Body of pancreas (tissue), 4 donors: ENCODE measurements around the gene FHAD1. TPM values are rescaled to one million over a fixed set of nuclear protein-coding genes. Genes with fewer than 3 reads are reported as not detected.

Experiments used
- ATAC-seq: fragments of 150-250 bp; one replicate; pipeline ENCODE4 v1.9.1; 2016
- DNase-seq, 4 donors: peaks; one replicate each; pipeline ENCODE4 v3.0.0-alpha.2; 2019
- H3K27ac ChIP-seq, 4 donors: fragments of 200-600 bp; sonication (generic); 1 replicate in 3 of 4; 2 replicates in 1 of 4; pipeline versions ENCODE4 v1.5.1 to v1.6.1; 2016 to 2019; ENCODE audit warnings: mild to moderate bottlenecking in 1 of 4, mixed read lengths in 1 of 4, moderate library complexity in 1 of 4
- H3K27me3 ChIP-seq, 2 donors: fragments of 200-600 bp; sonication (generic); one replicate each; pipeline ENCODE4 v1.6.0; 2016; ENCODE audit warnings: mild to moderate bottlenecking in 1 of 2
- H3K36me3 ChIP-seq, 2 donors: fragments of 200-600 bp; sonication (generic); replicated peaks in 1 of 2; 2 replicates each; pipeline ENCODE4 v1.5.1; 2016; ENCODE audit warnings: low read depth in 2 of 2; ENCODE audit not compliant: insufficient read depth in 1 of 2
- H3K4me1 ChIP-seq: fragments of 200-600 bp; sonication (generic); one replicate; pipeline ENCODE4 v1.6.0; 2016
- H3K4me3 ChIP-seq, 2 donors: fragments of 200-600 bp; sonication (generic); 1 replicate in 1 of 2; 2 replicates in 1 of 2; pipeline ENCODE4 v1.5.1; 2016 to 2019
- H3K9me3 ChIP-seq, 3 donors: fragments of 200-600 bp; sonication (generic); 1 replicate in 2 of 3; 2 replicates in 1 of 3; pipeline ENCODE4 v1.5.1; 2016
- CTCF ChIP-seq, 7 experiments: fragments of 450-650 bp in 4 of 7; fragments of 200-600 bp in 3 of 7; sonication (generic) in 3 of 7; IDR thresholded peaks; one replicate each; pipeline ENCODE4 v1.5.1; 2016 to 2019; ENCODE audit warnings: antibody characterized with exemption in 7 of 7
- POLR2A ChIP-seq, 3 donors: fragments of 450-650 bp; IDR thresholded peaks; one replicate each; pipeline ENCODE4 v1.6.1; 2016; ENCODE audit warnings: antibody characterized with exemption in 3 of 3, mild to moderate bottlenecking in 2 of 3
- WGBS, 2 donors: methylation state at CpG; one replicate each; pipeline ENCODE4 v1.1.5; 2017; 5-methylcytosine and 5-hydroxymethylcytosine counted together
- intact Hi-C: fragments of 100-400 bp; cut with DNase I; formaldehyde crosslinking; loops from one replicate; pipeline ENCODE4 v1.15.1; 2023
- total RNA-seq, 2 donors: library from RNA; depleted of rRNA; stranded (reverse); fragments of >200 nt; gene quantifications; one replicate each; pipeline ENCODE4 v1.1.0, GENCODE V29; 2016

FHAD1 gene
- total RNA-seq, 2 donors from 2014 or later = 2.9 to 4.9 TPM

DNA sequence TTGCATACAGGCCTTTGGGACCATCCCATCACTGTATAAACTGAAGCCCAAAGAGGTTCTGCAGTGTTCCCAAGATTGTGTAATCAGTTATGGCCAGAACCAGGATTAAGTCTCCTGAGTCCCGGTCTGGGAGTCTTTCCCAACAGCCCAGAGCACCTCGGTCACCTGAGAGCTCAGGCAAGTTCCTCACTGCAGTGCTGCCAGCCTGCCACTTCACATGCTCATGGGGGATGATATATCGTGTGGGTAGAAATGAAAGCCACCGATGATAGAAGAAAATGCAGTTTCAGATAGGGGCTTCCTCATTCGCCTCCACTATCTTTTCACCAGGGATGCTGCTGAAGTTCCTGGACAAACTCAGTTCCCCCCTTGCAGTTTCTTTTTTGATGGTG, 30.4 kb downstream of the FHAD1 start:
- H3K36me3 ChIP-seq = no peaks in the 10 kb centered on the region
- no peak for ATAC-seq
- peaks cover 15% of the 10 kb centered on the region for H3K4me1 ChIP-seq
- intact Hi-C loops = no loop called here
- TF ChIP-seq CTCF (IDR thresholded peaks at IDR 0.05) = no peak
- H3K27me3 ChIP-seq = no peaks in the 10 kb centered on the region
- no peaks in the 10 kb centered on the region for H3K9me3 ChIP-seq
- H3K4me3 ChIP-seq = no peak overlapping the region
- no peak overlapping the region for H3K27ac ChIP-seq
- no peak for DNase-seq
- WGBS, 2 donors = 64 to 84% methylated on average over 5 of the region's 5 CpGs

DNA sequence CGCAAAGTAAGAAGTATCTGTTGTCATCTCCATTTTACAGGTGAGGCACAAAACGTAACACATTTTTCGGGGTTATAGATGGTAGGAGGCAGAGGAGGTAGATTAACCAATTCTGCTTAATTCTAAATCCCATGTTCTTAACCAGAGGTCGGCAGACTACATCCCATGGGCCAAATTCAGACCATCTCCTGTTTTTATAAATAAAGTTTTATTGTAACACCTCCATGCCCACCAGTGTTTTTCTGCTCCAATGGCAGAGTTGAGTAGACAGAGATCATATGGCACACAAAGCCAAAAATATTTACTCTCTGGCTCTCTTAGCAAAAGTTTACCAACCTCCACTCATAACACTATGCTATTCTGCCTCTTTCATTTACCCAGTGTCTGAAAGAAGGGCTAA, 30.9 kb downstream of the FHAD1 start:
- H3K27me3 ChIP-seq = no peaks in the 10 kb centered on the region
- intact Hi-C loops = no loop called here
- no peak for DNase-seq
- H3K9me3 ChIP-seq = no peaks in the 10 kb centered on the region
- 95 to 96% methylated on average over 4 of the region's 4 CpGs for WGBS, 2 donors
- no peak overlapping the region for H3K27ac ChIP-seq
- no peak for ATAC-seq
- no peaks in the 10 kb centered on the region for H3K36me3 ChIP-seq
- no peak for TF ChIP-seq POLR2A (IDR thresholded peaks at IDR 0.05)
- no peak for TF ChIP-seq CTCF (IDR thresholded peaks at IDR 0.05)
- peaks cover 15% of the 10 kb centered on the region for H3K4me1 ChIP-seq
- no peak overlapping the region for H3K4me3 ChIP-seq

GRCh38 chr1:15279576-15280230, 32.7 kb downstream of the FHAD1 start:
- H3K36me3 ChIP-seq = no peaks in the 10 kb centered on the region
- no peak for TF ChIP-seq CTCF (IDR thresholded peaks at IDR 0.05)
- no peak for TF ChIP-seq POLR2A (IDR thresholded peaks at IDR 0.05)
- ATAC-seq = no peak
- no peak overlapping the region for H3K27ac ChIP-seq
- H3K4me1 ChIP-seq = peaks cover 33% of the 10 kb centered on the region
- H3K27me3 ChIP-seq = no peaks in the 10 kb centered on the region
- intact Hi-C loops = no loop called here
- WGBS, 2 donors = 79 to 84% methylated on average over 10 of the region's 10 CpGs
- H3K4me3 ChIP-seq = no peak overlapping the region
- no peak for DNase-seq
- no peaks in the 10 kb centered on the region for H3K9me3 ChIP-seq

- Histone ChIP-seq H3K27me3 (no peaks in the 10 kb centered on the region), H3K4me3 (no peak overlapping the region), H3K9me3 (no peaks in the 10 kb centered on the region), H3K4me1 (peaks cover 39% of the 10 kb centered on the region), H3K36me3 (no peaks in the 10 kb centered on the region), H3K27ac (no peak overlapping the region)
- DNase-seq (no peak), ATAC-seq (no peak)
- intact Hi-C loops = no loop called here
- 90 to 92% methylated on average over 10 of the region's 10 CpGs for WGBS, 2 donors
- TF ChIP-seq POLR2A (IDR thresholded peaks at IDR 0.05) (no peak), CTCF (IDR thresholded peaks at IDR 0.05) (no peak)
These were observed 33.4 kb downstream of the FHAD1 start for GRCh38 chr1:15280416-15280815.

- Histone ChIP-seq H3K4me1 (peaks cover 49% of the 10 kb centered on the region), H3K27me3 (no peaks in the 10 kb centered on the region), H3K9me3 (no peaks in the 10 kb centered on the region), H3K36me3 (no peaks in the 10 kb centered on the region), H3K4me3 (no peak overlapping the region), H3K27ac (peak overlapping the region in 3 of 4 donors; percentile 85 to 92 (median 90))
- ATAC-seq (no peak), DNase-seq (peak in 1 of 4 donors; percentile 13)
- intact Hi-C loops = no loop called here
- 51% methylated on average over 2 of the region's 2 CpGs for WGBS, 2 donors
- TF ChIP-seq CTCF (IDR thresholded peaks at IDR 0.05) = no peak
- TF ChIP-seq POLR2A (IDR thresholded peaks at IDR 0.05) = no peak
These were observed 35.0 kb downstream of the FHAD1 start for GRCh38 chr1:15282038-15282437.
